K562 (cell line): Measurements from ENCODE around the gene OXNAD1. TPM values are rescaled to one million over a fixed set of nuclear protein-coding genes. Genes with fewer than 3 reads are reported as not detected.

Experiments
- CTBP1 ChIP-seq: fragments of 450-650 bp; IDR thresholded peaks from 2 replicates; pipeline ENCODE4 v1.6.1; 2016; ENCODE audit warnings: borderline replicate concordance
- DACH1 ChIP-seq: fragments of 450-650 bp; IDR thresholded peaks from 2 replicates; pipeline ENCODE4 v1.6.1; 2018; ENCODE audit not compliant: partially characterized antibody
- GMEB1 ChIP-seq: fragments of 250-450 bp; sonication (Bioruptor Pico); IDR thresholded peaks from 2 replicates; pipeline ENCODE4 v1.4.0; 2020; ENCODE audit warnings: mild to moderate bottlenecking
- HDAC1 ChIP-seq, 2 experiments: fragments of 450-650 bp; IDR thresholded peaks; 2 replicates each; pipeline ENCODE4 v1.6.1; 2016 to 2017; ENCODE audit warnings: inconsistent platforms in 1 of 2, mild to moderate bottlenecking in 1 of 2, moderate library complexity in 1 of 2
- HNRNPUL1 ChIP-seq: fragments of 200-400 bp; formaldehyde crosslinking; IDR thresholded peaks from 2 replicates; pipeline ENCODE4 v1.6.1; 2017; ENCODE audit warnings: low read length
- KLF16 ChIP-seq: IDR thresholded peaks from 2 replicates; pipeline ENCODE4 v1.6.1; 2016; ENCODE audit warnings: antibody characterized with exemption
- MCM2 ChIP-seq: fragments of 450-650 bp; IDR thresholded peaks from 2 replicates; pipeline ENCODE4 v1.6.1; 2017; ENCODE audit warnings: low read depth, mild to moderate bottlenecking
- MEF2D ChIP-seq: conservative IDR thresholded peaks from 2 replicates; pipeline ENCODE4 v1.6.1; 2016; ENCODE audit warnings: low read depth, missing genetic modification characterization, missing compliant biosample characterization
- NEUROD1 ChIP-seq: fragments of 150-350 bp; IDR thresholded peaks from 2 replicates; pipeline ENCODE4 v1.6.1; 2014; ENCODE audit warnings: borderline replicate concordance, low read length, low read depth; ENCODE audit not compliant: partially characterized antibody
- NKRF ChIP-seq: fragments of 450-650 bp; IDR thresholded peaks from 2 replicates; pipeline ENCODE4 v1.6.1; 2016; ENCODE audit warnings: borderline replicate concordance
- PHB2 ChIP-seq: fragments of 450-650 bp; IDR thresholded peaks from 2 replicates; pipeline ENCODE4 v1.6.1; 2017; ENCODE audit warnings: low read depth
- PREB ChIP-seq: sonication (generic); formaldehyde crosslinking; IDR thresholded peaks from 2 replicates; pipeline ENCODE4 v1.8.1; 2023; ENCODE audit warnings: mild to moderate bottlenecking, missing genetic modification reagents
- SMARCC2 ChIP-seq: fragments of 450-650 bp; IDR thresholded peaks from 2 replicates; pipeline ENCODE4 v1.6.1; 2017; ENCODE audit warnings: antibody characterized with exemption, moderate library complexity, mild to moderate bottlenecking, low read depth
- SMARCE1 ChIP-seq: fragments of 450-650 bp; IDR thresholded peaks from 2 replicates; pipeline ENCODE4 v1.7.1; 2016; ENCODE audit warnings: mild to moderate bottlenecking
- SPI1 ChIP-seq: IDR thresholded peaks from 2 replicates; pipeline ENCODE4 v1.6.1; 2011; ENCODE audit warnings: low read depth, low read length, control low read depth, borderline replicate concordance
- SRSF3 ChIP-seq: fragments of 200-400 bp; formaldehyde crosslinking; IDR thresholded peaks from 2 replicates; pipeline ENCODE4 v1.6.1; 2016; ENCODE audit warnings: mild to moderate bottlenecking, low read length, moderate library complexity; ENCODE audit not compliant: insufficient read depth
- USF2 ChIP-seq: sonication (generic); formaldehyde crosslinking; IDR thresholded peaks from 2 replicates; pipeline ENCODE4 v1.5.0; 2020; ENCODE audit warnings: missing genetic modification reagents
- ZFP91 ChIP-seq: sonication (generic); formaldehyde crosslinking; IDR thresholded peaks from 2 replicates; pipeline ENCODE4 v1.8.0; 2022; ENCODE audit warnings: mild to moderate bottlenecking, missing genetic modification reagents
- ZNF197 ChIP-seq: fragments of 200-800 bp; sonication (Bioruptor generic); IDR thresholded peaks from 2 replicates; pipeline ENCODE4 v1.6.1; 2016; ENCODE audit warnings: low read depth, missing genetic modification characterization, missing compliant biosample characterization
- ZNF224 ChIP-seq: sonication (generic); formaldehyde crosslinking; IDR thresholded peaks from 2 replicates; pipeline ENCODE4 v1.8.0; 2022; ENCODE audit warnings: mild to moderate bottlenecking, missing genetic modification reagents
- ZNF395 ChIP-seq: fragments of 200-800 bp; sonication (Bioruptor generic); IDR thresholded peaks from 2 replicates; pipeline ENCODE4 v1.6.1; 2017; ENCODE audit warnings: missing genetic modification characterization, missing compliant biosample characterization
- ZNF766 ChIP-seq: fragments of 200-800 bp; sonication (Bioruptor generic); conservative IDR thresholded peaks from 2 replicates; pipeline ENCODE4 v1.6.1; 2016; ENCODE audit warnings: missing genetic modification characterization, missing compliant biosample characterization
- polyA plus RNA-seq, 8 experiments: library from polyadenylated mRNA; depleted of rRNA in 4 of 8; stranded (reverse) in 5 of 8; unstranded in 3 of 8; fragments of >200 nt; fragmentation: Nextera tagmentation in 2 of 8; fragmentation: Illumina TruSeq in 1 of 8; extraction: Ambion mirVana in 2 of 8; extraction: Trizol in 1 of 8; gene quantifications; 2 replicates each; pipeline versions ENCODE4 v1.2.1 to v1.2.3, GENCODE V29; 2011 to 2014; ENCODE audit warnings: inconsistent platforms in 1 of 8, missing spikeins in 1 of 8
- total RNA-seq, 7 experiments: library from RNA; depleted of rRNA in 6 of 7; stranded (reverse); fragments of >200 nt in 6 of 7; fragmentation: Illumina TruSeq in 2 of 7; extraction: Trizol in 2 of 7; gene quantifications; 2 replicates each; pipeline versions ENCODE4 v1.2.1 to v1.2.3, GENCODE V29; 2011 to 2021; ENCODE audit warnings: low replicate concordance in 1 of 7

The OXNAD1 gene
- total and polyA plus RNA-seq, 9 of the 15 experiments (the other 6 are each of a cell fraction or from before 2014, with no cell fraction given), result 12.8 to 44.4 (median 41.1) TPM

- TF ChIP-seq MEF2D (tag) (no peak), ZNF395 (CRISPR knock-in tag) (no peak), SPI1 (no peak), PREB (CRISPR knock-in tag) (0 out of 2 replicates have a peak, but pooled peaks have one; percentile 21), NEUROD1 (no peak), ZNF224 (CRISPR knock-in tag) (0 out of 2 replicates have a peak, but pooled peaks have one; percentile 6), ZNF766 (CRISPR knock-in tag) (0 out of 2 replicates have a peak, but pooled peaks have one; percentile 4), SMARCC2 (no peak), USF2 (CRISPR knock-in tag) (no peak), SRSF3 (no peak), GMEB1 (no peak), NKRF (0 out of 2 replicates have a peak, but pooled peaks have one; percentile 3), DACH1 (no peak), ZFP91 (no peak), KLF16 (no peak), CTBP1 (no peak), MCM2 (no peak), HNRNPUL1 (no peak), PHB2 (no peak), SMARCE1 (no peak), HDAC1 (IDR thresholded peaks at IDR 0.05) (no peak), ZNF197 (no peak)
Observed at GRCh38 chr3:16265455-16265786, 409 bp downstream of the OXNAD1 start (continued).
